BLaER1 treated with 17β-estradiol and CSF1 and Interleukin-3, amounts not matched to agents 10 nM and 100 nM (cell line): ENCODE measurements around the gene FTH1.

ENCODE experiments used
- H3K27ac ChIP-seq, 11 experiments: shearing (Covaris generic); formaldehyde crosslinking; 2 replicates each; pipeline ENCODE4 v1.8.1; 2022
- H3K27me3 ChIP-seq, 11 experiments: shearing (Covaris generic); formaldehyde crosslinking; 2 replicates each; pipeline ENCODE4 v1.8.1; 2022
- H3K36me3 ChIP-seq, 11 experiments: shearing (Covaris generic); formaldehyde crosslinking; 2 replicates each; pipeline ENCODE4 v1.8.1; 2022
- H3K4me1 ChIP-seq, 10 experiments: shearing (Covaris generic); formaldehyde crosslinking; 2 replicates each; pipeline ENCODE4 v1.8.1; 2022
- H3K4me2 ChIP-seq, 11 experiments: shearing (Covaris generic); formaldehyde crosslinking; 2 replicates each; pipeline ENCODE4 v1.8.1; 2022
- H3K4me3 ChIP-seq, 10 experiments: shearing (Covaris generic); formaldehyde crosslinking; 2 replicates each; pipeline ENCODE4 v1.8.1; 2022
- H3K9ac ChIP-seq, 11 experiments: shearing (Covaris generic); formaldehyde crosslinking; 2 replicates each; pipeline ENCODE4 v1.8.1; 2022
- H3K9me3 ChIP-seq, 11 experiments: shearing (Covaris generic); formaldehyde crosslinking; replicated peaks in 1 of 11; 2 replicates each; pipeline ENCODE4 v1.8.1; 2022
- H4K20me1 ChIP-seq, 11 experiments: shearing (Covaris generic); formaldehyde crosslinking; 2 replicates each; pipeline ENCODE4 v1.8.1; 2022
- Cebpa-rat ChIP-seq, 11 experiments: shearing (Covaris generic); IDR thresholded peaks; 2 replicates each; pipeline ENCODE4 v1.8.1; 2022

Gene FTH1

GRCh38 chr11:61952882-61953281 is 14.6 kb downstream of the FTH1 start:
- TF ChIP-seq Cebpa-rat (IDR thresholded peaks at IDR 0.05), result no peak
- H4K20me1 ChIP-seq, result no peaks in the 10 kb centered on the region
- H3K4me3 ChIP-seq, result no peak overlapping the region

GRCh38 chr11:61951484-61952135 is 15.8 kb downstream of the FTH1 start:
- H3K4me2 ChIP-seq, result peak overlapping the region in 5 of 11 experiments; percentile 39 to 99 (median 54); a peak in 10 of 22 replicates
- no peak for TF ChIP-seq Cebpa-rat (IDR thresholded peaks at IDR 0.05)
- H3K27ac ChIP-seq, result peak overlapping the region in 10 of 11 experiments; percentile 18 to 62 (median 42); a peak in 15 of 22 replicates
- peaks cover 0 to 6% (median 0%) of the 10 kb centered on the region in 11 experiments; a peak in 9 of 22 replicates for H3K36me3 ChIP-seq
- peaks cover 0 to 26% (median 6%) of the 10 kb centered on the region in 11 experiments; a peak in 12 of 22 replicates for H3K27me3 ChIP-seq
- peak overlapping the region in 6 of 11 experiments; percentile 20 to 53 (median 44); a peak in 6 of 22 replicates for H3K9ac ChIP-seq
- H3K4me1 ChIP-seq, result peaks cover 27 to 93% (median 73%) of the 10 kb centered on the region in 10 experiments
- H3K9me3 ChIP-seq, result no peaks in the 10 kb centered on the region
- H3K4me3 ChIP-seq, result no peak overlapping the region
- H4K20me1 ChIP-seq, result no peaks in the 10 kb centered on the region

More at GRCh38 chr11:61952882-61953281, 14.6 kb downstream of the FTH1 start:
- Histone ChIP-seq H3K36me3 (peaks cover 0 to 19% (median 0%) of the 10 kb centered on the region in 11 experiments; a peak in 11 of 22 replicates), H3K27ac (peak overlapping the region in 6 of 11 experiments; percentile 61 to 98 (median 96); a peak in 7 of 22 replicates), H3K4me1 (peaks cover 18 to 95% (median 72%) of the 10 kb centered on the region in 10 experiments), H3K4me2 (peak overlapping the region in 4 of 11 experiments; percentile 64 to 99 (median 94); a peak in 7 of 22 replicates), H3K9ac (peak overlapping the region in 2 of 11 experiments; percentile 42 to 97; a peak in 1 of 22 replicates), H3K9me3 (no peaks in the 10 kb centered on the region), H3K27me3 (peaks cover 0 to 26% (median 6%) of the 10 kb centered on the region in 11 experiments; a peak in 12 of 22 replicates)

GRCh38 chr11:61950035-61950547 is 17.3 kb downstream of the FTH1 start, which contains the start of gene BEST1:
Gene BEST1, plus strand, starts transcription at chr11:61950351. Its CDS starts 1,456 bp downstream, at chr11:61951807.
- H3K9ac ChIP-seq, result peak within 1 kb of the TSS in 6 of 11 experiments; percentile 3 to 32 (median 10); a peak in 4 of 22 replicates
- TF ChIP-seq Cebpa-rat (IDR thresholded peaks at IDR 0.05), result no peak
- no peaks in the 10 kb centered on the region for H3K36me3 ChIP-seq
- H3K4me2 ChIP-seq, result peak within 1 kb of the TSS; percentile 2 to 72 (median 31); a peak in 16 of 22 replicates
- peak within 1 kb of the TSS; percentile 10 to 65 (median 34); a peak in 16 of 22 replicates for H3K27ac ChIP-seq
- H3K27me3 ChIP-seq, result peaks cover 0 to 11% (median 0%) of the 10 kb centered on the region in 11 experiments; a peak in 8 of 22 replicates
- no peaks in the 10 kb centered on the region for H3K9me3 ChIP-seq
- peaks cover 24 to 79% (median 62%) of the 10 kb centered on the region in 10 experiments for H3K4me1 ChIP-seq
- H3K4me3 ChIP-seq, result no peak within 1 kb of the TSS
- H4K20me1 ChIP-seq, result no peaks in the 10 kb centered on the region

DNA sequence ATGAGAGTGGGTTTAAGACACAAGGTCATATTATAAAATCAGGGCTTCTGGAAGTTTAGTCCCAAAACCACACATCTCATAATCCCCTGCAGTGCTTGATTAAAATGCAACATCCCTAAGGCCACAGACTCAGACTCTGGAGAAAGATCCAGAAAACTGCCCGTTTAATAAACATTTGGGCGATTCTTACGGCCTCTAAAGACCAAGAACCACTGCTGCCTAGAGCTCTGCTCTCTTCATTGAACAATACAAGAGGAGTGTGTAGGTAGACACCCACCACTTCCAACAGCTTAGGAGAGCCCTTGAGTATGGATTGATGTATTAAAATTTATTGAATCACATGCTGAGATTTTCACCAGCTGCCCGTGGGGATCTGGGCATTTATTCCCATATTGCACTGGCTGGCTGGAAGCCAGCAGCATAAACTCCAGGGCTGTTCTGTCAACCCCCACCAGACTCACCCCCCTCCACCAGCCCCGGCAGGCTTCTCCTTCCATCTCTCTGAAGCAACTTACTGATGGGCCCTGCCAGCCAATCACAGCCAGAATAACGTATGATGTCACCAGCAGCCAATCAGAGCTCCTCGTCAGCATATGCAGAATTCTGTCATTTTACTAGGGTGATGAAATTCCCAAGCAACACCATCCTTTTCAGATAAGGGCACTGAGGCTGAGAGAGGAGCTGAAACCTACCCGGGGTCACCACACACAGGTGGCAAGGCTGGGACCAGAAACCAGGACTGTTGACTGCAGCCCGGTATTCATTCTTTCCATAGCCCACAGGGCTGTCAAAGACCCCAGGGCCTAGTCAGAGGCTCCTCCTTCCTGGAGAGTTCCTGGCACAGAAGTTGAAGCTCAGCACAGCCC is 18.0 kb downstream of the FTH1 start:
- Histone ChIP-seq H3K4me2 (peak overlapping the region; percentile 2 to 72 (median 31); a peak in 16 of 22 replicates), H3K4me3 (no peak overlapping the region), H3K9ac (peak overlapping the region in 6 of 11 experiments; percentile 3 to 32 (median 10); a peak in 3 of 22 replicates), H3K36me3 (no peaks in the 10 kb centered on the region), H3K27me3 (peaks cover 0 to 4% (median 0%) of the 10 kb centered on the region in 11 experiments; a peak in 8 of 22 replicates), H3K27ac (peak overlapping the region; percentile 10 to 65 (median 34); a peak in 16 of 22 replicates), H3K4me1 (peaks cover 23 to 73% (median 58%) of the 10 kb centered on the region in 10 experiments), H3K9me3 (no peaks in the 10 kb centered on the region), H4K20me1 (no peaks in the 10 kb centered on the region)
- TF ChIP-seq Cebpa-rat (IDR thresholded peaks at IDR 0.05), result peak in 1 of 11 experiments; percentile 9; a peak in 1 of 22 replicates

- Histone ChIP-seq H3K4me3 (no peak overlapping the region), H4K20me1 (no peaks in the 10 kb centered on the region), H3K36me3 (no peaks in the 10 kb centered on the region), H3K27me3 (no peaks in the 10 kb centered on the region), H3K9me3 (no peaks in the 10 kb centered on the region), H3K27ac (no peak overlapping the region), H3K9ac (peak overlapping the region in 1 of 11 experiments; percentile 23; a peak in 1 of 22 replicates), H3K4me1 (peaks cover 29 to 70% (median 53%) of the 10 kb centered on the region in 10 experiments), H3K4me2 (peak overlapping the region in 2 of 11 experiments; percentile 21 to 33; a peak in 3 of 22 replicates)
- TF ChIP-seq Cebpa-rat (IDR thresholded peaks at IDR 0.05), result peak in 5 of 11 experiments; percentile 23 to 77 (median 61); a peak in 9 of 22 replicates
Measured at GRCh38 chr11:61948505-61948904, 18.9 kb downstream of the FTH1 start.

DNA sequence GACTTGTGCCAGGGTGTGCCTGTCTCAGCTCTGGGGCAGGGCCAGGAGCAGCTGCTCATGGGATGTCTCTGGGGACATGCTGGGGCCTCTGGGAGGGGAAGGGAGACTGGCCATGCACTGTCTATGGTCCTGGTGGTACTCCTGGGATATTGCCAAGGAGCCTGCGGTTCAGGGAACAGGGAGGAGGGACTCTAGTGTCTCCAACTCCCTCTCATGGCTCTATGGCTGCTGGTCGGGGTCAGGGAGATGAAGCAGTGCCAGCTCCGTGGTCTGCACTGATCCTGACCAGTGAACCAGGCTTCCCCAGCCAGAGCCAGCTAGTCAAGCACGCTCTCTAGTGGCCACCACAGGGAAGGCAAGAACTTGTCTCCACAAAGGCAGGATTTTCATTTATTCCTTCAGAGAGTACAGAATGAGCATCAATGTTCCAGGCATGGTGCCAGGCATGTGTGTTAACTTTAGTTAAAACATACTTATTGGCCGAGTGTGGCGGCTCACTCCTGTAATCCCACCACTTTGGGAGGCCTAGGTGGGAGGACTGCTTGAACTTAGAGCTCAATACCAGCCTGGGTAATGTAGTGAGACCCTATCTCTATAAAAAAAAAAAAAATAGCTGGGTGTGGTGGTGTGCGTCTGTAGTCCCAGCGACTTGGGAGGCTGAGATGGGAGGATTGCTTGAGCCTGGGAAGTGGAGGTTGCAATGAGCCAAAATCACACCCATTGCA is 19.8 kb downstream of the FTH1 start:
- Histone ChIP-seq H3K27ac (peak overlapping the region in 4 of 11 experiments; percentile 12 to 56 (median 32); a peak in 8 of 22 replicates), H3K9me3 (no peaks in the 10 kb centered on the region), H3K36me3 (no peaks in the 10 kb centered on the region), H3K27me3 (no peaks in the 10 kb centered on the region), H3K4me3 (no peak overlapping the region), H3K4me2 (peak overlapping the region; percentile 20 to 74 (median 58); a peak in 21 of 22 replicates), H3K4me1 (peaks cover 29 to 61% (median 48%) of the 10 kb centered on the region in 10 experiments), H3K9ac (peak overlapping the region in 6 of 11 experiments; percentile 1 to 45 (median 26); a peak in 7 of 22 replicates), H4K20me1 (no peaks in the 10 kb centered on the region)
- TF ChIP-seq Cebpa-rat (IDR thresholded peaks at IDR 0.05), result no peak

- Histone ChIP-seq H3K27me3 (no peaks in the 10 kb centered on the region), H3K9ac (peak overlapping the region in 1 of 11 experiments; percentile 31; a peak in 2 of 22 replicates), H3K36me3 (no peaks in the 10 kb centered on the region), H3K9me3 (no peaks in the 10 kb centered on the region), H3K4me3 (no peak overlapping the region), H3K4me2 (peak overlapping the region in 9 of 11 experiments; percentile 51 to 74 (median 58); a peak in 12 of 22 replicates), H3K27ac (peak overlapping the region in 1 of 11 experiments; percentile 32; a peak in 1 of 22 replicates), H3K4me1 (peaks cover 29 to 54% (median 46%) of the 10 kb centered on the region in 10 experiments), H4K20me1 (no peaks in the 10 kb centered on the region)
- no peak for TF ChIP-seq Cebpa-rat (IDR thresholded peaks at IDR 0.05)
Measured at GRCh38 chr11:61946894-61947293, 20.5 kb downstream of the FTH1 start.
